ENCODE results near the gene ARL3.
"Not testable (repeated sequence)": the region's sequence is repeated elsewhere in the genome, so short reads cannot be mapped to it uniquely, and the experiment has no call there.

The ARL3 gene

DNA sequence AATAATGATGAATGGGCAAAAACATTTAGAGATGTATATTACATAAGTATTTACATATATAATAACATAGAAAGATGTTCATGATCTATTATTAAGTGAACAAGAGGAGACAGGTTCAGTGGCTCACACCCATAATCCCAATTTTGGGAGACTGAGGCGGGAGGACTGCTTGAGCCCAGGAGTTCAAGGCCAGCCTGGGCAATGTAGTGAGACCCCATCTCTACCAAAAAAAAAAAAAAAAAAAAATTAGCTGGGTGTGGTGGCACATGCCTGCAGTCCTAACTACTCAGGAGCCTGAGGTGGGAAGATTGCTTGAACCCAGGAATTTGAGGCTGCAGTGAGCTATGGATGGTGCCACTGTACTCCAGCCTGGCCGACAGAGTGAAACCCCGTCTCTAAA, 12.4 kb downstream of the ARL3 start:
- DNase-seq: no peak

- DNase-seq: no peak
Measured at GRCh38 chr10:102701272-102701671, 12.9 kb downstream of the ARL3 start.

GRCh38 chr10:102698894-102699293, 15.3 kb downstream of the ARL3 start:
- DNase-seq: no peak

DNA sequence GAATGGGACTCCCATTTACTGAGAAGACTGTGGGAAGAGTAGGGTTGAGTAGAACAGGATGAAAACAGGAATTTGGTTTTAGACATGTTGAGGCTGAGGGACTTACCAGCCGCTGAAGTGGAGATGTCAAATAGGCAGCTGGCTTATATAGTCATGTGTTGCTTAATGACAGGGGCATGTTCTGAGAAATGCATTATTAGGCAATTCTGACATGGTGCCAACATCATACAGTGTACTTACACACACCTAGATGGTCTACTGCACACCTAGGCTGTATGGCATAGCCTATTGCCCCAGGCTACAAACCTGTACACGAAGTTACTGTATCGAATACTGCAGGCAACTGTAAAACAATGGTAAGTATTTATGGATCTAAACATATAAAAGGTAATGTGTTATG, 17.5 kb downstream of the ARL3 start:
- no peak for DNase-seq

GRCh38 chr10:102695401-102695800, 18.8 kb downstream of the ARL3 start:
- not testable (repeated sequence) for DNase-seq

DNA sequence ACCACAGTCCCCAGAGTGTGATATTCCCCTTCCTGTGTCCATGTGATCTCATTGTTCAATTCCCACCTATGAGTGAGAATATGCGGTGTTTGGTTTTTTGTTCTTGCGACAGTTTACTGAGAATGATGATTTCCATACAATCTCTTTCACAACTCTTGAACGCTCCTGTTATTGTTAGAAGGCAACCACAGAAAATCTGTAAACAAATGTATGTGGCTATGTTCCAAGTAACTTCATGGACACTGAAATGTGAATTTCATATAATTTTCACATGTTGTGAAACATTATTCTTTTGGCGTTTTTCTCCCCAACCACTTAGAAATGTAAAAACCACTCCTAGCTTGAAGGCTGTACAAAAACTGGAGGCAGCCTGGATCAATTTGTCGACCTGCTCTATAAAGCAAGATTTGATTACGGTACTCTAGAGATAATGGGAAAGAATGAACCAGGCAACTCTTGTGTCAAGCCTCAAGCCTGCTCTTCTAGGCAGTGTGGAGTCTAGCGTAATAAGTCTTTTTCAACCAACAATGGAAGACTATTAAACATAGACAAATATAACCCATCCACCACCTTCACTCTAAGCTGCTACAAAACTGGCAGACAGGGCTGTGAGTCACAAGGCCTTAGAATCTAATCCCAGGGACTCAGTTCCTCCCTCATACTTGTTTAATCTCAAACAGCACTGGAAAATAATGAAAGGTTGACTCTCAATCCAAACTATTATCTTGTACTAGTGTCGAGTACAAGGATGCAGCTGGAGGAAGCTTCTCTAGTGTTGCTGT, 22.7 kb downstream of the ARL3 start:
- DNase-seq: no peak

DNA sequence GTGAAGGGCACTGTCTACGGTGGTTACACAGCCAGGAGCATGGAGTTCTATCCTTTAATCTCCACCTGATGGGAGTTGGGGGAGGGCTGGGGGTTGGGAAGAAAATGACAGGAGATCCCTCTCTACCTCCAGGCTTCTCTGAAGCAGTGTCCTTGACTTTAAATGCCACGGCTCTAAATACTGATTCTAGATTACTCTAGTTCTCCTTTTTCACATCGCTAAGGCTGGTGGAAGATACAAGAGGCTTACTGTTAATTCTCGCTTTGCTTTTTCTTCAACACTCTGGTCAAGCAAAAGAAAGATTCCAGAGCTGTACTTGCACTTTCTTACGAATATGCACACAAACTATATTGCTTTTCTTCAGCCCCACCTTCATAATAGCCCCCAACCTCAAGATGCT, 30.5 kb downstream of the ARL3 start:
- DNase-seq: no peak

GRCh38 chr10:102682981-102683380, 31.2 kb downstream of the ARL3 start:
- no peak for DNase-seq

DNA sequence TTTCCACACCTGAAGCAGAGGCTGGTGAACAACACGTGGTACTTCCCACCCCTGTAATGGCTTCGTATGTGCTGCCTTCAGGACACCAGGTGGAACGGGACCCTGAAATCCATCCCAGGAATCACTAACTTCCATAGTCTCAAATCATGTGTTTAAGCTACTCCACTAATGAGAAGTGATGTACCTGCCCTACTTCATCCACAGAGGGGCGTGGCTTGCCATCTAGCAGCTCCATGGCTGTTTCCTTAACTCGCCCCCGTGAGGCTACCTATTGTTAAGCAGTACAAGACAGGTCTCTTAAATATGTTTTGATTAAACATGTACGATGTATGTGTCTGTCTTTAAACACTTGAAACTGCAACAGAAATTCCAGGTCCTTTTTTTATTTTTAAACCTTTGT, 31.8 kb downstream of the ARL3 start:
- no peak for DNase-seq

GRCh38 chr10:102681696-102682095, 32.5 kb downstream of the ARL3 start:
- DNase-seq: no peak

DNA sequence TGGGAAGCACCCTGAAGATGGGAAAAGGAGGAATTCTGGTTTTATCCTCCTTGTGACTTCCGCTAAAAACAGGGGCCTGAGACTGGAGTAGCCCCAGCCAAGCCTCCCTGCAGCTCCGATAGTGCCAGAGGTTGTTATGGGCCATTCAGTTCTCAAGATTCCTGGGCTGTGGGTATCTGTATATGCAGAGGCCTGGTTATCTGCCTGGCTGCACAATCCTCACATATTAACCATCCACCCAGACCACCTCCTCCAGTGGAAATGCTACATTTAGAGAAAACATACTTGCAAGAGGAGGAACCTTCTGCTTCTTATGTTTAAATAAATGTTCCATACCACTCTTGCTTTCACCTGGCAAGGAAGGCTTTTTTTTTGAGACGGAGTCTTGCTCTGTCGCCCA, 34.6 kb downstream of the ARL3 start:
- no peak for DNase-seq

- no peak for DNase-seq
Measured at GRCh38 chr10:102678842-102679289, 35.3 kb downstream of the ARL3 start.

GRCh38 chr10:102678068-102678400, 36.2 kb downstream of the ARL3 start:
- no peak for DNase-seq

DNA sequence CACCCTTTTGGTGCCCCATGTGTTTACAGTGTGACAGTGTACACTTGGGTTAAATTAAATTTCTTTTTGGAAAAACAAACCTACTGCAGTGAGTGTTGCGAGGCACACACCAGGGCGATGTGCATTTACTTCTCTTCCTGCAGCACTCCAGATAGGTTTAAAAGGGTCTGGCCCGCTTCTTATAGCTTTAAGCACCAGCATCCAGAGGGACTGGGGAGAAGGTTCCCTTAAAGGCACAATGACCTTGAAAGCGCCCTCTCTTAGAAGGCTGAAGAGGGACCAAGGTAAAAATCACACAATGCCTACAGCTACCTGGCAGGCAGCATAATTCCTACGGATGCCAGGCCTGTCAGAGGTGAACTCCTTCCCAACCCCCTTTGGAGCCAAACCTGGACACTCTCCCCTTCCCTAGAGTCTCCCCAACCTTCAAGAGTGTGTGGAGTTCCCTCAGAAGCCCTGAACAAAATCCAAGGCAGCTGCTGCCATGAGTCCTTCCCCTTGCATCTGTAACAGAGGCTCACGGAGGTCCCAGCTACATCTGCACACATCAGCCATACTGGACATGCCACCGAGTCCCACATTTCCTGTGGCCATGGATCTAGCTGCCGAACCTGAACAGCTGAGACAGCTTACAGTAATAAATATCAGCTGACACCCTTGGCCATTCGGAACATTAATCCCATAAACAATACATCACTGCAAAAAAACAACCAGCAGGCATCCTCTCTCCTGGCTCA, 36.7 kb downstream of the ARL3 start:
- DNase-seq: no peak

GRCh38 chr10:102676534-102677315, 37.5 kb downstream of the ARL3 start:
- DNase-seq: no peak

DNA sequence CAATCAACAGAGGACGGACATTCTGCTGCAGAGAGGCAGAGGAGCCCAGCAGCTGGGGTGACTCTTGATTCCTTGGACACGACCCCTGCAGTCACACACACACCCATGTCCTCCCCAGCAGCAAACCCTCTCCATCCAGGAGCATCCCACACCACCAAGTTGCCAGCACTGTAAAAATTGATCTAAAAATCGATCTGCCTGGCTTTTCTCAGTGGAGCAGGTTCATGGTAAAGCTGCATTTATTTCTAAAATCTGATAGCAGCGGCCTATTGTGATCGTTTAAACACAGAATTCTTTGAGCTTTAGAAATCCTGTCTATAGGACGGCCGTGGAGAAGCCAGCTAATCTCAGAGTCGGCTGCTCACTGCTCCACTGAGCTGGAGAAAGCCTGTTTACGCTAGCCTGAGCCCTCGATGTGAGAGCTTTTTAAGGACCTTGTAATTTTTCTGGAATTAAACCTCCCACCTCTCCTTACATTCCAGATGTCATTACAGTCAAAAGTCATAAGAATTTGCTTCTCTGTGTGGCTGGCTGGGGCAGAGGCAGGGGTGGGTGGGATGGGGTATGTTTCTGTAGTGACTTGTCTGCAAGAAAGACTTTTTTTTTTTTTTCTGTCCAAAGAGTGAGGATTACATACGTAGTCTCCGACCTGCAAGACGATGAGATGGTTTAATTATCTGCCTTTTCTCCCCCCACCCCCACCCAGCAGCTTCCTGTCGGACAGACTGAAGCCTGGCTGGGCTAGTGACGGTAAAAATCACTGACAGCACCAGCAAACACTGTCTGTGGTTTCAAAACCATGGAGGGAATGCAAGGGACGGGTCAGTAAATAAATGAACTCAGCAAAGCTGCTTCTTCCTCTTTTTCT, 38.3 kb downstream of the ARL3 start:
- no peak for DNase-seq

GRCh38 chr10:102675011-102675665, 39.1 kb downstream of the ARL3 start:
- no peak for DNase-seq

DNA sequence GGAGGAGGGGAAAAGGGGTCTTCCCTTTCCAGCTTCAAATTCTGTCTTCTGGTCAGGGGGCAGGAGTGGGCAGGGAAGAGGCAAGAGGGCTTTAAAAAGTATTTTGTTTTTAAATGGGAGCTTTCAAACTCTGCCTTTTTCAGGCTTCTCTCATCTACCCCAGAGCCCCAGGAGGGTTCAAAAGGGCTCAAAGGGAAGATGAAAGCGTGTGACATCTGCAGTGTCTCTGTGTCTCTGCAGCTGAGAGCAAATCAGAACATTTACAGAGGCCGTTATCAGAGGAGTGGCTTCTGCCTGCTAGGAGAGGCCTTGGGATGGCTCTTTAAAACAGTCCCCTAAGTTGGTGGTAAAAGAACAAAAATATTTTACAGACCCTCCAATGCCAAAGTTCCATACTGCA, 39.6 kb downstream of the ARL3 start:
- no peak for DNase-seq

DNA sequence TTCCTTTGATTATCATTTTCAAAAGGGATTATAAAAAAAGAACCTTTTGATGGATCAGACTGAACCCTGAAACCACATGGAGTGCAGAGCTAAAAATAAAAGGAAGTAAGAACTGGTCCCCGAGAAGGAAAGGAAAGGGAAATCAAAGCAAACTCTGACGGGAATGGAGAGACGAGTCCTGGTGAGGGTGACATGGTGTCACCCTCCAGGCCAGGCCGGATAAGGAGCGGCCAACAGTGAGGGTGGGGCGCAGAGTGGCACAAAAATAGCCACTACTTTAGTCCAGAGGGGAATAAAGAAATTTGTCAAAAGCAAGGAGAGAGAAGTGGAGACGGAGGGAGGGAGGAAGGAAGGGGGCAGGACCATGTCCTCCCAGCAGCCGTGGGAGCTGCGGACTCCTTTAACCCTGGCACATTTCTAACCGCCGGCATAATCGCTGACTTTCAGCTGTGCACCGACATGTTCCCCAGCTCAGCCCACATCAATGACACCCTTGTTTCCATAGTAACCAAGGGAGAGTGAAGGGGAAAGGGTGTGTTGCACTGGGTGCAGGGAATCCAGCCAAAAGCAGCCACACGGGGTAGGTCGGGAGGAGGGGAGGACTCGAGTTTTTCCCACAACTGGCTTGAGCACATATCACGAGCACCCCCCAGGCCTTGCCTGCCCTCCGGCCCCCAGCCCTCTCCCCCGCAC, 40.2 kb downstream of the ARL3 start:
- DNase-seq: peak in 2 of 4 experiments; percentile 18 to 23

- no peak for DNase-seq
Measured at GRCh38 chr10:102673236-102673818, 40.9 kb downstream of the ARL3 start.

GRCh38 chr10:102670871-102671434, 43.2 kb downstream of the ARL3 start:
- no peak for DNase-seq
